Transverse colon (tissue), 4 donors: ENCODE results near the gene TMPRSS5. TPM values are rescaled to one million over a fixed set of nuclear protein-coding genes. Genes with fewer than 3 reads are reported as not detected.

Source experiments
- DNase-seq: peaks from one replicate; pipeline ENCODE4 v3.0.0-alpha.2; 2019
- H3K27ac ChIP-seq, 4 donors: fragments of 200-600 bp; sonication (generic); 2 replicates each; pipeline ENCODE4 v1.5.1; 2016 to 2018; ENCODE audit warnings: inconsistent platforms in 4 of 4
- H3K27me3 ChIP-seq: fragments of 200-600 bp; sonication (generic); 2 replicates; pipeline ENCODE4 v1.5.1; 2017; ENCODE audit warnings: inconsistent platforms
- H3K36me3 ChIP-seq, 4 donors: fragments of 200-600 bp; sonication (generic); 2 replicates each; pipeline ENCODE4 v1.5.1; 2017 to 2019; ENCODE audit warnings: inconsistent platforms in 4 of 4
- H3K4me1 ChIP-seq, 4 donors: fragments of 200-600 bp; sonication (generic); 2 replicates each; pipeline ENCODE4 v1.5.1; 2017 to 2020; ENCODE audit warnings: inconsistent platforms in 4 of 4
- H3K4me3 ChIP-seq, 4 donors: fragments of 200-600 bp; sonication (generic); 1 replicate in 1 of 4; 2 replicates in 3 of 4; pipeline versions ENCODE4 v1.5.1 to v1.6.1; 2017 to 2019; ENCODE audit warnings: inconsistent platforms in 4 of 4
- H3K9me3 ChIP-seq, 2 donors: fragments of 200-600 bp; sonication (generic); 2 replicates each; pipeline ENCODE4 v1.5.1; 2017 to 2019; ENCODE audit warnings: inconsistent platforms in 2 of 2
- EP300 ChIP-seq: sonication (generic); formaldehyde crosslinking; IDR thresholded peaks from one replicate; pipeline ENCODE4 v1.6.1; 2017; ENCODE audit warnings: antibody characterized with exemption, low read depth
- POLR2A ChIP-seq: fragments of 450-650 bp; IDR thresholded peaks from one replicate; pipeline ENCODE4 v1.6.1; 2016; ENCODE audit warnings: antibody characterized with exemption, mild to moderate bottlenecking, moderate library complexity
- POLR2AphosphoS5 ChIP-seq, 3 donors: sonication (generic); formaldehyde crosslinking; IDR thresholded peaks; one replicate each; pipeline ENCODE4 v1.6.1; 2016; ENCODE audit warnings: antibody characterized with exemption in 3 of 3
- WGBS, 2 donors: methylation state at CpG; one replicate each; pipeline ENCODE4 v1.1.5; 2018; ENCODE audit warnings: low coverage in 1 of 2; 5-methylcytosine and 5-hydroxymethylcytosine counted together
- in situ Hi-C, 4 donors: fragments of 200-750 bp; cut with MboI; loops; one replicate each; pipeline versions ENCODE4 v1.15.0 to v1.15.1; 2017; ENCODE audit warnings: low sequenced_read_pairs in 3 of 4, low pct_ligation_motif_present in 1 of 4, low pct_unique_long_range_greater_than_20kb in 1 of 4
- intact Hi-C: fragments of 100-400 bp; cut with DNase I; formaldehyde crosslinking; loops from one replicate; pipeline ENCODE4 v1.15.1; 2023; ENCODE audit warnings: low total_unique reads
- total RNA-seq, 4 donors: library from RNA; depleted of rRNA; stranded (reverse); fragments of >200 nt; gene quantifications; one replicate each; pipeline ENCODE4 v1.1.0, GENCODE V29; 2016
- TF ChIP-seq, protein P1 (sequence below), 5 experiments: fragments of 200-600 bp in 3 of 5; fragments of 450-650 bp in 2 of 5; sonication (generic) in 3 of 5; IDR thresholded peaks; 1 replicate in 2 of 5; 2 replicates in 3 of 5; pipeline ENCODE4 v1.5.1; 2016 to 2017; ENCODE audit warnings: antibody characterized with exemption in 5 of 5, inconsistent platforms in 3 of 5, mild to moderate bottlenecking in 2 of 5, moderate library complexity in 1 of 5

The TMPRSS5 gene
- total RNA-seq, 4 donors from 2014 or later, result 0.27 to 0.79 TPM; not detected in 2

- no peak overlapping the region for H3K4me3 ChIP-seq
- H3K36me3 ChIP-seq, result no peaks in the 10 kb centered on the region
- no peaks in the 10 kb centered on the region for H3K9me3 ChIP-seq
- peaks cover 0 to 17% (median 0%) of the 10 kb centered on the region in 4 donors for H3K4me1 ChIP-seq
- no peak for DNase-seq
- no peak overlapping the region for H3K27ac ChIP-seq
- intact Hi-C loops (loop anchor here (5.0 kb wide), 1 partner anchor 1342 kb away; no protein-coding TSS in a partner anchor), in situ Hi-C loops (loop anchor here in 2 of 4 donors (25.0 kb wide), 2 partner anchors 188 to 413 kb away; partner anchors contain the start of gene TTC12 (in 1 of the 2))
- no peaks in the 10 kb centered on the region for H3K27me3 ChIP-seq
- 76 to 85% methylated on average over 5 of the region's 5 CpGs for WGBS, 2 donors
- TF ChIP-seq POLR2A, result no peak
- TF ChIP-seq POLR2AphosphoS5 (IDR thresholded peaks at IDR 0.05), result no peak
Measured at GRCh38 chr11:113725407-113725806, 19.3 kb upstream of the TMPRSS5 start.

- no peaks in the 10 kb centered on the region for H3K9me3 ChIP-seq
- DNase-seq, result no peak
- H3K4me3 ChIP-seq, result no peak overlapping the region
- H3K4me1 ChIP-seq, result peaks cover 0 to 17% (median 0%) of the 10 kb centered on the region in 4 donors
- no peak for TF ChIP-seq EP300
- no peak for TF ChIP-seq POLR2AphosphoS5 (IDR thresholded peaks at IDR 0.05)
- no peak for TF ChIP-seq POLR2A
- TF ChIP-seq, protein P1, sequence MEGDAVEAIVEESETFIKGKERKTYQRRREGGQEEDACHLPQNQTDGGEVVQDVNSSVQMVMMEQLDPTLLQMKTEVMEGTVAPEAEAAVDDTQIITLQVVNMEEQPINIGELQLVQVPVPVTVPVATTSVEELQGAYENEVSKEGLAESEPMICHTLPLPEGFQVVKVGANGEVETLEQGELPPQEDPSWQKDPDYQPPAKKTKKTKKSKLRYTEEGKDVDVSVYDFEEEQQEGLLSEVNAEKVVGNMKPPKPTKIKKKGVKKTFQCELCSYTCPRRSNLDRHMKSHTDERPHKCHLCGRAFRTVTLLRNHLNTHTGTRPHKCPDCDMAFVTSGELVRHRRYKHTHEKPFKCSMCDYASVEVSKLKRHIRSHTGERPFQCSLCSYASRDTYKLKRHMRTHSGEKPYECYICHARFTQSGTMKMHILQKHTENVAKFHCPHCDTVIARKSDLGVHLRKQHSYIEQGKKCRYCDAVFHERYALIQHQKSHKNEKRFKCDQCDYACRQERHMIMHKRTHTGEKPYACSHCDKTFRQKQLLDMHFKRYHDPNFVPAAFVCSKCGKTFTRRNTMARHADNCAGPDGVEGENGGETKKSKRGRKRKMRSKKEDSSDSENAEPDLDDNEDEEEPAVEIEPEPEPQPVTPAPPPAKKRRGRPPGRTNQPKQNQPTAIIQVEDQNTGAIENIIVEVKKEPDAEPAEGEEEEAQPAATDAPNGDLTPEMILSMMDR (IDR thresholded peaks at IDR 0.05), result no peak
- in situ Hi-C loops (loop anchor here in 2 of 4 donors (25.0 kb wide), 2 partner anchors 187 to 412 kb away; partner anchors contain the start of gene TTC12 (in 1 of the 2)), intact Hi-C loops (loop anchor here (5.0 kb wide), 1 partner anchor 1343 kb away; no protein-coding TSS in a partner anchor)
- no peak overlapping the region for H3K27ac ChIP-seq
- no peaks in the 10 kb centered on the region for H3K36me3 ChIP-seq
- WGBS, 2 donors, result 79 to 91% methylated on average over 3 of the region's 3 CpGs
- H3K27me3 ChIP-seq, result no peaks in the 10 kb centered on the region
Measured at GRCh38 chr11:113724778-113725177, 18.7 kb upstream of the TMPRSS5 start.

GRCh38 chr11:113723787-113724186 is 17.7 kb upstream of the TMPRSS5 start:
- no peak for DNase-seq
- Histone ChIP-seq H3K9me3 (no peaks in the 10 kb centered on the region), H3K4me1 (peaks cover 0 to 17% (median 0%) of the 10 kb centered on the region in 4 donors), H3K27me3 (no peaks in the 10 kb centered on the region), H3K27ac (no peak overlapping the region), H3K36me3 (no peaks in the 10 kb centered on the region), H3K4me3 (no peak overlapping the region)
- 80 to 82% methylated on average over 1 to 4 of the region's 4 CpGs for WGBS, 2 donors
- TF ChIP-seq, protein P1 (IDR thresholded peaks at IDR 0.05), result no peak
- TF ChIP-seq EP300 (no peak), POLR2A (no peak), POLR2AphosphoS5 (IDR thresholded peaks at IDR 0.05) (no peak)
- in situ Hi-C loops (no loop called here), intact Hi-C loops (no loop called here)

GRCh38 chr11:113722934-113723333 is 16.8 kb upstream of the TMPRSS5 start:
- in situ Hi-C loops, result no loop called here
- H3K4me3 ChIP-seq, result no peak overlapping the region
- H3K4me1 ChIP-seq, result peaks cover 0 to 17% (median 0%) of the 10 kb centered on the region in 4 donors
- WGBS, 2 donors, result 87 to 100% methylated on average over 1 to 3 of the region's 3 CpGs
- H3K27ac ChIP-seq, result no peak overlapping the region
- H3K27me3 ChIP-seq, result no peaks in the 10 kb centered on the region
- DNase-seq, result no peak
- intact Hi-C loops, result no loop called here
- TF ChIP-seq, protein P1 (IDR thresholded peaks at IDR 0.05), result no peak
- TF ChIP-seq EP300, result no peak
- TF ChIP-seq POLR2A, result no peak
- no peak for TF ChIP-seq POLR2AphosphoS5 (IDR thresholded peaks at IDR 0.05)
- H3K36me3 ChIP-seq, result no peaks in the 10 kb centered on the region
- H3K9me3 ChIP-seq, result no peaks in the 10 kb centered on the region

- intact Hi-C loops (no loop called here), in situ Hi-C loops (no loop called here)
- Histone ChIP-seq H3K27me3 (no peaks in the 10 kb centered on the region), H3K36me3 (no peaks in the 10 kb centered on the region), H3K9me3 (no peaks in the 10 kb centered on the region), H3K4me1 (peaks cover 0 to 17% (median 0%) of the 10 kb centered on the region in 4 donors), H3K27ac (no peak overlapping the region), H3K4me3 (no peak overlapping the region)
- DNase-seq, result no peak
- TF ChIP-seq POLR2A, result no peak
- TF ChIP-seq POLR2AphosphoS5 (IDR thresholded peaks at IDR 0.05), result no peak
- TF ChIP-seq, protein P1 (IDR thresholded peaks at IDR 0.05), result no peak
- no peak for TF ChIP-seq EP300
- WGBS, 2 donors, result 94 to 100% methylated on average over 4 of the region's 4 CpGs
Measured at GRCh38 chr11:113722221-113722620, 16.1 kb upstream of the TMPRSS5 start.
